Ovary (tissue), 3 donors: ENCODE data around the gene RASSF8.

Experiments
- CTCF ChIP-seq, 3 donors: fragments of 450-650 bp in 2 of 3; fragments of 200-600 bp in 1 of 3; IDR thresholded peaks; one replicate each; pipeline versions ENCODE4 v1.5.1 to v1.8.0; 2016 to 2022; ENCODE audit warnings: antibody characterized with exemption in 3 of 3, mild to moderate bottlenecking in 1 of 3
- EP300 ChIP-seq: sonication (generic); formaldehyde crosslinking; IDR thresholded peaks from one replicate; pipeline ENCODE4 v1.6.1; 2017; ENCODE audit warnings: antibody characterized with exemption
- POLR2A ChIP-seq: fragments of 450-650 bp; IDR thresholded peaks from one replicate; pipeline ENCODE4 v1.6.1; 2017; ENCODE audit warnings: antibody characterized with exemption, mild to moderate bottlenecking, moderate library complexity
- donor health status: DM: no; HTN: no; CAD: no.

- no peak for TF ChIP-seq CTCF (IDR thresholded peaks at IDR 0.05)
- no peak for TF ChIP-seq POLR2A
- no peak for TF ChIP-seq EP300
Measured at GRCh38 chr12:25983625-25984024, 25.1 kb downstream of the RASSF8 start.
